C1 segment of cervical spinal cord (tissue), 14 donors: ENCODE data around the gene LST1.
"Not testable (repeated sequence)": the region's sequence is repeated elsewhere in the genome, so short reads cannot be mapped to it uniquely, and the experiment has no call there.

Source experiments
- DNase-seq, 14 donors: peaks; one replicate each; lab custom pipeline; 2025; lab: John Stamatoyannopoulos, UW

The LST1 gene

GRCh38 chr6:31580438-31580740 is 5.7 kb upstream of the LST1 start:
- DNase-seq, result no peak

GRCh38 chr6:31580807-31581433 is 5.2 kb upstream of the LST1 start:
- DNase-seq, result peak in 13 of 14 donors; percentile 20 to 85 (median 65)

GRCh38 chr6:31581434-31582229 is 4.4 kb upstream of the LST1 start:
- peak in 3 of 14 donors; percentile 46 to 55 (median 47) for DNase-seq

GRCh38 chr6:31582230-31582643 is 3.8 kb upstream of the LST1 start, which contains the start of gene LTB:
Gene LTB, minus strand, starts transcription at chr6:31582424. Its CDS starts 7 bp downstream, at chr6:31582417.
- DNase-seq, result no peak

GRCh38 chr6:31585491-31585890 is 586 bp upstream of the LST1 start:
- DNase-seq, result no peak

DNA sequence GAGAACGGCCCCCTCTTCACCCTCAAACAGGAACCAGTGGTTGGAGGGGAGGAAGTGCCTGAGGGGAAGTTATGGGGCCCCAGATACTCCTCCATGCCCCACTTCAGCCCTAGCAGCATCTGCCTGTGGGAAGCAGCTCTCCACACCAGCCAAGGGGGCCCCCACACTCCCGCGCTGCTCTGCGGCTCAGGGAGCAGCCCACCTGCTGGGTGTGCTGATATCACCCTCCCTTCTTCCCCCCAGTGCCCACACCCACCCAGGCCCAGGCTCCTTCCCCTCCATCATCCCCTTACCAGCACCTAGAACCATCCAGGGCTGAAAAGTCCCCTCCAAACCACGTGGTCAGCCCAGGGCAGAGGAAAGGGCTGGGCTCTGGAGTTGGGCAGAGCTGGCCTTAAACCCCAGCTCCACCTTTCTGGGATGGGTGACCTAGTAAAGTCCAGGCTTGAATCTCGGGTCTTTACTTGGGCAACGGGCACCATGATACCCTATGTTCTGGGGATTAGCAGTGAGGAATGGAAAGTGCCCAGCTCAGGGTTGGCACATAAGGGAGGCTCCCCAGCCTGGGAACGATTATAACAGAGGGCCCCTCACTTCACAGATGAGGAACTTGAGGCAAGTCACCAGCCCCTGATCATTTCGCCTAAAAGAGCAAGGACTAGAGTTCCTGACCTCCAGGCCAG is 663 bp downstream of the LST1 start:
- DNase-seq, result peak in 7 of 14 donors; percentile 15 to 62 (median 40)

DNA sequence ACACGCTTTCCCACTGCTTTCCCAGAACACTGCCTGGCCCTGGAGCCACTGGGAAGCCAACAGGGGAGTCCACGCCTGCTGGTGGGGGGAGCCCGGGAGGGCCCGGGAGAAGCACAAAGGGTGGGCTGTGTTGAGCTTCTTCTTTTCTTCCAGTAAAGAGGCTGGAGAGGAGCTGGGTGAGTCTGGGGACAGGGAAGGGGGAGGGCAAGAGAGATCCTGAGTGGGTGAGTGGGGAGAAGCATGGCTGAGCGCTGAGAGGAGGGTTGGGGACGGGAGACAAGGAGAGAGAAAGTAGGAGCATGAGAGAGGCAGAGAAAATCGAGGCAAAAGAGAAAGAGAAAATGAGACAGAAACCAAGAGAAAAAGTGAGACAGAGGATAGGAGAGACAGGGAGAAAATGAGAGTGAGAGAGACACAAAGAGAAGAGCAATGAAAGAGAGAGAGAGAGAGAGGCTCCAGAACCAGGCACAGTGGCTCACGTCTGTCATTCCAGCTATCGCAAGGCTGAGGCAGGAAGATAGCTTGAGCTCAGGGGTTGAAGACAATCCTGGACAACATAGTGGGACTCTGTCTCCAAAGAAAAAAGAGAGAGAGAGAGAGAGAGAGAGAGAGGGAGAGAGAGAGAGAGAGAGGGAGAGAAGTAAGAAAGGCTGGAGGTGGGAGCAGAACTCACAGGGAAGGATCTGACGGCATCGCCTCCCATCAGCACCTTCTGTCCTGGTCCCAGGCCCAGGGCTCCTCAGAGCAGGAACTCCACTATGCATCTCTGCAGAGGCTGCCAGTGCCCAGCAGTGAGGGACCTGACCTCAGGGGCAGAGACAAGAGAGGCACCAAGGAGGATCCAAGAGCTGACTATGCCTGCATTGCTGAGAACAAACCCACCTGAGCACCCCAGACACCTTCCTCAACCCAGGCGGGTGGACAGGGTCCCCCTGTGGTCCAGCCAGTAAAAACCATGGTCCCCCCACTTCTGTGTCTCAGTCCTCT is 2.0 kb downstream of the LST1 start:
- peak in 1 of 14 donors; percentile 59 for DNase-seq

DNA sequence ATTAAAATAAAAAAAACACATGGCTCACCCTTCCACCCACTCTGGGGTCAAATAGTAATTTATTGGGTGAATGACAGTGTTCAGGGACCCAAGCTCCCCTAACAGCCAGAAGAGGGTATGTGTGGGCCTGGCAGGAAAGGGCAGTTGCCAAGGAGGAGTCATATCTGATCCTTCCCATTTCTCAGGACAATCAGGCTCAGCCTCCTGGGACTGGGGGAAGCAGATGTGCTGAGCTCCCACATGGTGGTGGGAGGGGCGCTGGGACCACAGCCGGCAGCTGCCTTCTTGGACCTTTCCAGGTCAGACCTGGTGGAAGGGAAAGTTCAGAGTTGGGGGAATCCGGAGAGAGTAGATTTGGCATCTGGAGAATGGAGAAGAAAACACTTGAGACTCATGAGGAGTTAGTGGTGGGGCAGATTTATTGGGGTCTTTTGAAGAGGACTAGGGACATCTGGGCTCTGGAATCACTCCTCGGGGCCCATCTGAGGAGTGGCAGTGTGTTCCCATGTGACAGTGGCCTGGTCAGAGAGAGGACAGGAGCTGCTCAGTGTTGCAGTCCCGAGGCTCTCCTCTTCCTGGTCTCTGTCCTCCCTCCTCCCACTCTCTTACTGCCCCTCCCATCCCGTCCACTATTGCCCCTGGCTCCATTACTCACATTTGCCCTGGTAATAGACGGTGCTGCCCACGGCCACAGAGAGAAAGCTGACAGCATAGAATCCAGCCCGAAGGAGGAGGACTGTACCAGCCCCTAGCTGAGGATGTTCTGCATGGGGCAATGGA is 3.0 kb downstream of the LST1 start:
- no peak for DNase-seq

- DNase-seq, result not testable (repeated sequence)
Measured at GRCh38 chr6:31590691-31591090, 4.6 kb downstream of the LST1 start.

DNA sequence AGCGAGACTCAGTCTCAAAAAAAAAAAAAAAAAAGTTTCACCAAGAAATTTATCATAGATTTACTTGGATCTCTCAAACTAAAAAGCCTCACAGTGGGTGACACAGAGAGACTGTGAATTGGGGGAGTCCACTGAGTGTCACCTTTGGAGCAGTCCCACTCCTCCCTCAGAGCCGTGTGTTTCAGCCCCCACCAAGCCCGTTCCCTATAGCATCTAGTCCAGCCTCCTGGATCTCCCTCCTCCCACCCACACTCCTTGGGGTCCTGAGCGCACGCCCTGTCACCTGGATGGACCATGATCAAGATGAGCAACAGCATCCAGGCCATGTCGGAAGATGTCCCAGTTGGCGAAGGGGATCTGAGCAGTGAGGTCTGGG is 6.3 kb downstream of the LST1 start:
- no peak for DNase-seq

- DNase-seq, result no peak
Measured at GRCh38 chr6:31597006-31597405, 10.9 kb downstream of the LST1 start.

DNA sequence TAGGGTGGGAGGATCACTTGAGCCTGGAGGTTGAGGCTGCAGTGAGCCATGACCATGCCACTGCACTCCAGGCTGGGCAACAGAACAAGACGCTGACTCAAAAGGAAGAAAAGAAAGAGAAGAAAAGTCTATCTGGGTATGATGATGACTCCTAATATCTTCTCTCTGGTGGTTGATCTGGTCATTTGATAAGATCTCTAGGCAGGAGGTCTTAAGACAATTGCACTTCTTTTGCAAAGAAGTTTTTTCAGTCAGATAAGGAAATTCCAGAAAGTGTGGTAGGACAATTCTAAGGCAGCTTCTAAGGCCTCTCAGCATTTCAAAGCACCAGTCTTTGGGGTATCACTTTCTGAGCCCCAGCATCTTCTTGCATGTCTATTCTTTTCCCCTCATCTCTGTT is 21.2 kb downstream of the LST1 start:
- DNase-seq, result no peak

GRCh38 chr6:31609519-31610406 is 23.7 kb downstream of the LST1 start:
- no peak for DNase-seq

- DNase-seq, result no peak
Measured at GRCh38 chr6:31610968-31611367, 24.9 kb downstream of the LST1 start.

- DNase-seq, result peak in 3 of 14 donors; percentile 13 to 14 (median 13)
Measured at GRCh38 chr6:31614075-31614619, 28.1 kb downstream of the LST1 start.

- peak in 4 of 14 donors; percentile 14 to 32 (median 16) for DNase-seq
Measured at GRCh38 chr6:31614684-31615578, 28.9 kb downstream of the LST1 start, which contains the start of gene AIF1. Gene AIF1, plus strand, starts transcription at chr6:31615234. Its CDS starts 96 bp downstream, at chr6:31615330.

DNA sequence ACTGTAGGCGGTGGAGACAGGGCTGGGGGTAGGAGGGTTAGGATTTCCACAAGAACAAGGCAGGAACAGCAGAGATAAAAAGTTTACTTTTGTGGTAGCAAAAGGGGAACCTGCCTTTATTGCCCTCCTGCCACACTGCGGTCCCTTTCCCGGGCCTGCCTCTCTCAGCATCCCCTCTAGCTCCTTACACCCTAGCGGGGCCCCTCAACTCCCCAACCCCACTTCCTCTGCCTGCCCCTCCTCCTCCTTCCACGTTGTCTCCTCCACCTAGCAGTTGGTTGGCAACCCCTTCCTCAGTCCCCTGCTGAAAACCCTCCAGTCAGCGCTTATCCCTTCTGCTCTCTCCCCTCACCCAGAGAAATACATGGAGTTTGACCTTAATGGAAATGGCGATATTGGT is 29.7 kb downstream of the LST1 start:
- DNase-seq, result peak in 4 of 14 donors; percentile 13 to 40 (median 22)

- DNase-seq, result no peak
Measured at GRCh38 chr6:31617010-31617409, 30.9 kb downstream of the LST1 start.
